Mesodermal cell (in vitro differentiated cells): ENCODE measurements around the gene FBRSL1.
A peak's percentile ranks its signal among the peaks of the same experiment; 100 is the strongest.

Experiments
- H3K27ac ChIP-seq: 2 replicates; pipeline ENCODE4 v1.7.0; 2013; ENCODE audit warnings: mild to moderate bottlenecking, low read depth, low read length, moderate library complexity; ENCODE audit not compliant: severe bottlenecking
- H3K36me3 ChIP-seq: 2 replicates; pipeline ENCODE4 v1.7.1; 2013; ENCODE audit warnings: mild to moderate bottlenecking, low read length, moderate library complexity; ENCODE audit not compliant: control insufficient read depth, insufficient read depth
- H3K4me1 ChIP-seq: one replicate; pipeline ENCODE4 v1.7.1; 2013; ENCODE audit warnings: mild to moderate bottlenecking, low read length; ENCODE audit not compliant: insufficient read depth, control insufficient read depth, poor library complexity, severe bottlenecking
- H3K4me3 ChIP-seq: 2 replicates; pipeline ENCODE4 v1.7.0; 2013; ENCODE audit warnings: low read length, control low read depth, mild to moderate bottlenecking; ENCODE audit not compliant: insufficient read depth, poor library complexity, severe bottlenecking; ENCODE audit errors: extremely low read depth
- H3K9me3 ChIP-seq: 2 replicates; pipeline ENCODE4 v1.7.1; 2013; ENCODE audit warnings: mild to moderate bottlenecking, low read length, moderate library complexity; ENCODE audit not compliant: control insufficient read depth
- WGBS, 2 experiments: methylation state at CpG; one replicate each; pipeline ENCODE4 v1.1.5; 2013; ENCODE audit warnings: missing lambda C conversion rate in 2 of 2; ENCODE audit not compliant: insufficient coverage in 2 of 2; 5-methylcytosine and 5-hydroxymethylcytosine counted together

The FBRSL1 gene

DNA sequence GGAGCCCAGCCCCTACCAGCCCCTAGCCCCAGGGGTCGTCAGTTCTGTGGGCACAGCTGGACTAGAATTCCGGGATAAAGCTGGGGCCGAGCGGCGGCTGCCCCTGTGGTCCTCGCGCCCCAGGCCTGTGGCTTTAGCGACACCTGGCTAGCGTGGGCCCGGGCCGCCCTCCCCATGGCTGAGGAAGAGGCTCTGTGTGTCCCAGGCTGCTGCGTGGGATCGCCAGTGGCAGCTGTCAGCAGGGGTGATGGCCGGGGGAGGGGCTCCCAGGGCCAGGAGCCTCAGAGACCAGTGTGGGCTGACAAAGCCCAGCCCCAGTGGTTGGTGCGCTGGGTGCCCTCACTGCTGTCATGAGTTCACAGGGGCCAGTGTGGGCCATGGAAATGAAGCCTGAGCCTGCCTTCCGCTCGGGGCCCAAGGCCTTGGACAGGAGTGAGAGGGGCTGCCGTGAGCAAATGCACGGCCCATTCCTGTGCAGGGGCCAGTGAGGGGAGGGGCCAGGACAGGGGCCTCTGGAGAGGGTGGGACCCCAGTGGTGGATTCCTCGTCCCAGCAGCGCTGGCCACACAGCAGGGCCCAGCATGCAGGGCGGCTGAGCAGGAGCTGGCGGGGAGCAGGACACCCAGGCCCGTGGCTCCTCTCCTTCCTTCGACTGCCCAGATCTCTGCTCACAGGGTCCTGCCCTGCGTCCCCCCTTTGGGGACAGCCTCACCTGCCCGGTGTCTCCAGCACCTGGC lies 11.4 kb downstream of the FBRSL1 start:
- peaks cover 31% of the 10 kb centered on the region for H3K4me1 ChIP-seq
- no peaks in the 10 kb centered on the region for H3K9me3 ChIP-seq
- H3K36me3 ChIP-seq = no peaks in the 10 kb centered on the region
- H3K27ac ChIP-seq = no peak overlapping the region
- WGBS, 2 experiments = 81 to 82% methylated on average over 24 of the region's 27 CpGs
- no peak overlapping the region for H3K4me3 ChIP-seq

DNA sequence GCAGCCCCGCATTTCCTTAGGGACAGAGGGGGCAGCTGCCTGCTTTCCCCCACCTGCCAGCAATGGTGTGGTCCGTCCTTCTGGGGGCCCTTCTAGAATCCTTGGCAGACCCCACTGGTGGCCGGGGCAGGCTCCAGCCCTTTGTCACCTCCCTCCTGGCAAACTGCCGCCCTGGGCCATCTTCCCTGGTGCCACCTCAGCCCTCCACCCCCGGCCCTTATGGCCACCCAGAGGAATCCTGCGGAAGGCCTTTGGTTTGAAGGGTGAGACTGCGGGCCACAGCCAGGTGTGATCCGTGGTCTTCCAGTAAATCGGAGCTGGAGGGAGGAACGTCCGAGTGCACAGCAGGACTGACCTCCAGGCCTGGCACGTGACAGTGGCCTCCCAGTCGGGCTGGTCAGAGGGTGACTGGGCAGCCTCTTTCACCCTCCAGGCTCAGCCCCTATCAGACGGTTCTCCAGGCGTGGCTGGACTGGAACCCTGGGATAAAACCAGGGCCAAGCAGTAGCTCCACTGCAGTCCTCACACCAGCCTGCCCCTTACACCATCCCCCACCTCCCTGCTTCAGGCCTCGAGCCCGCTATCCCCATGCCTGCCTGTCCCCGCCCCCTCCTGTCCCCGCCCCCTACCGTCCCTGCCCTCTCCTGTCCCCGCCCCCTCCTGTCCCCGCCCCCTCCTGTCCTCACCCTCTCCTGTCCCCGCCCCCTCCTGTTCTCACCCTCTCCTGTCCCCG lies 12.4 kb downstream of the FBRSL1 start:
- Histone ChIP-seq H3K4me3 (no peak overlapping the region), H3K9me3 (no peaks in the 10 kb centered on the region), H3K27ac (no peak overlapping the region), H3K4me1 (peaks cover 39% of the 10 kb centered on the region), H3K36me3 (no peaks in the 10 kb centered on the region)
- WGBS, 2 experiments = 74 to 78% methylated on average over 14 to 16 of the region's 24 CpGs

- Histone ChIP-seq H3K36me3 (no peaks in the 10 kb centered on the region), H3K9me3 (no peaks in the 10 kb centered on the region), H3K4me3 (no peak overlapping the region), H3K4me1 (peaks cover 39% of the 10 kb centered on the region), H3K27ac (no peak overlapping the region)
- WGBS, 2 experiments = 74 to 82% methylated on average over 6 to 7 of the region's 8 CpGs
These were observed 12.9 kb downstream of the FBRSL1 start for GRCh38 chr12:132502882-132503193.

DNA sequence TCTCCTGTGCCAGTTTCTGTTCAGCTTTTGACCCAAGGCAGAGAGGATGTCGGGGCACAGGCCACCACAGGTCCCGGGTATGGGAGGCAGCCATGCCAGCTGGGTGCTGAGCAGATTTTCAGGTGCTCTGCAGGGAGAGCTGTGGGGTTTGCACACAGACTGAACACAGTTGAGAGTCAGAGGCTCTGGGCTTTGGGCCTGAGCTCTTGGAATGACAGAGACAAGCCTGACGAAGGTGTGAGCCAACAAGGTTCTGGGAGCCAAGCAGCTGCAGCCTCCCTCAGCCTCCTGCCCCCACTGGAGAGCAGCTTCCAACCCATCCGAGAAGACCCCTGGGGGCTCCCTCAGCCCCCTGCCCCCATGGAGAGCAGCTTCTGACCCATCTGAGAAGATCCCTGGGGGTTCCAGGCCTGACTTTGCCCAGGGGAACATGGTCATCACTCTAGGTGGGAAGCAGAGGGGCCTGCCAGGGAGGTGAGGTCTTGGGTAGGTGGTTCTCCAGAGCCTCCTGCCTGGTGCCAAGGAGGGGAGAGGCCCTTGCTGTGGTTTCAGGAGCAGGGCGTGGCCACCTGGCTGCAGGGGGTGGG lies 13.8 kb downstream of the FBRSL1 start:
- 93 to 96% methylated on average over 4 to 5 of the region's 5 CpGs for WGBS, 2 experiments
- H3K4me1 ChIP-seq = peaks cover 39% of the 10 kb centered on the region

GRCh38 chr12:132505105-132505851 lies 15.3 kb downstream of the FBRSL1 start:
- H3K4me3 ChIP-seq = no peak overlapping the region
- peaks cover 10% of the 10 kb centered on the region for H3K36me3 ChIP-seq
- H3K4me1 ChIP-seq = peaks cover 39% of the 10 kb centered on the region
- H3K27ac ChIP-seq = no peak overlapping the region
- 88 to 97% methylated on average over 23 of the region's 27 CpGs for WGBS, 2 experiments
- no peaks in the 10 kb centered on the region for H3K9me3 ChIP-seq

More for the DNA sequence above, 13.8 kb downstream of the FBRSL1 start:
- Histone ChIP-seq H3K27ac (no peak overlapping the region), H3K4me3 (no peak overlapping the region), H3K9me3 (no peaks in the 10 kb centered on the region), H3K36me3 (peaks cover 5% of the 10 kb centered on the region)

GRCh38 chr12:132505852-132506219 lies 15.9 kb downstream of the FBRSL1 start:
- peak overlapping the region; percentile 49 for H3K27ac ChIP-seq
- WGBS, 2 experiments = 80 to 100% methylated on average over 3 to 10 of the region's 10 CpGs
- H3K4me3 ChIP-seq = no peak overlapping the region
- H3K9me3 ChIP-seq = no peaks in the 10 kb centered on the region
- peaks cover 10% of the 10 kb centered on the region for H3K36me3 ChIP-seq
- peaks cover 39% of the 10 kb centered on the region for H3K4me1 ChIP-seq

DNA sequence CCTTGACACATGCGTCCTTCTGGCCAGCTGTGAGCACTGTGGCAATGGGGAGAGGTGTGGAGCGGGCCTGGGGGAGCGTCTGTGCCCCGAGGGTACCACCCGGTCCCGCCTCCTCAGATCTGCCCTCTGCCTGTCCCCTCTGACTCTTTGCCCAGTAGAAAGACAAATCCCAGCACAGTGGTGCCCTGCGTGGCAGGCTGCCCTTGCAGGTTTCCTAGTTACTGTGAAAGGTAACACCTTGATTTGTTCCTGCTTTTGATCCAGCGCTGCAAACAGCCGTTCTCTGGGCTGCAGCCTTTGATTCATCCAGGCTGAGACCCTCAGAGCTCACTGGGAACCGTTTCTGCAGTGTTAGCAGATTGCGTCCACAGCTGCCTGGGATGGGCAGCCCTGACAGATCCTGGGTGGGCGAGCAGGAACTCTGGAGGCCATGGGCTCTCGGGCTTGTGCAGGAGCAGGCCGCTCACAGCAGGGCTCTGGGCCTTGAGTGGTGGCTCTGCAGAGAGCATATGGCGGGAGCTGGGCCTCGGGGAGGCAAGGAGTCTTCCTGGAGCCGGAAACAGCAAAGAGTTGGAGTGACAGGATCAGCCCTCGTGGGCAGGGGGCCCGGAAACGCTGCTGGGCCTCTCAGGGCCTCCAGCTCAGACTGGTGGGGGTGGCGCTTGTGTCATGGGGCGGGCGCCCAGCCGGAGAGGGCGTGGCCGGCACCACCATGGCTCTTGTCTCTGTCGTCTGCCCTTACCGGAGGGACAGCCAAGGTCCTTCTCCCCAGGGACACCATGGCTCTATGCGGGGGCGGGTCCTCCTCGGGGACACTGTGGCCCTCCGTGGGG lies 16.6 kb downstream of the FBRSL1 start:
- WGBS, 2 experiments = 59 to 62% methylated on average over 27 to 32 of the region's 32 CpGs
- Histone ChIP-seq H3K36me3 (peaks cover 10% of the 10 kb centered on the region), H3K4me1 (peaks cover 33% of the 10 kb centered on the region), H3K4me3 (no peak overlapping the region), H3K27ac (peak overlapping the region; percentile 49), H3K9me3 (no peaks in the 10 kb centered on the region)

DNA sequence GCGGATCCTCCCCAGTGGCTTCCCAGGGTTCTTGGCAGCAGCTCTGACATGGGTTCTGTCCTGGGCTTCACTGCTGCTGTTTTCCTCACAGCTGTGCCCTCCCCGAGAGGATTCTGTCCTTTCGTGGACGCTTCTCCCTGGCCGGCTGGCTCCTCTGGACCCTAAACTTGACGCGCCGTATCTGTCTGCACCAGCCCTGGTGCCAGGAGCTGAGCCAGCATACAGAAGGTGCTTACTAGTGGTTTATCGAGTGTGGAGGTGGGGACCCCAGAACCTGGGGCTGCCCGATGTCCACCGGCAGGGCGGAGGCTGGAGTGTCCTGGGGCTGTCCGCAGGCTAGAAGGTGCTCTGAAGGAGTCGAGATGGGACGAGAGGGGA lies 17.2 kb downstream of the FBRSL1 start:
- Histone ChIP-seq H3K9me3 (no peaks in the 10 kb centered on the region), H3K4me3 (no peak overlapping the region), H3K4me1 (peaks cover 29% of the 10 kb centered on the region), H3K36me3 (peaks cover 10% of the 10 kb centered on the region), H3K27ac (no peak overlapping the region)
- 87 to 91% methylated on average over 14 to 15 of the region's 15 CpGs for WGBS, 2 experiments

DNA sequence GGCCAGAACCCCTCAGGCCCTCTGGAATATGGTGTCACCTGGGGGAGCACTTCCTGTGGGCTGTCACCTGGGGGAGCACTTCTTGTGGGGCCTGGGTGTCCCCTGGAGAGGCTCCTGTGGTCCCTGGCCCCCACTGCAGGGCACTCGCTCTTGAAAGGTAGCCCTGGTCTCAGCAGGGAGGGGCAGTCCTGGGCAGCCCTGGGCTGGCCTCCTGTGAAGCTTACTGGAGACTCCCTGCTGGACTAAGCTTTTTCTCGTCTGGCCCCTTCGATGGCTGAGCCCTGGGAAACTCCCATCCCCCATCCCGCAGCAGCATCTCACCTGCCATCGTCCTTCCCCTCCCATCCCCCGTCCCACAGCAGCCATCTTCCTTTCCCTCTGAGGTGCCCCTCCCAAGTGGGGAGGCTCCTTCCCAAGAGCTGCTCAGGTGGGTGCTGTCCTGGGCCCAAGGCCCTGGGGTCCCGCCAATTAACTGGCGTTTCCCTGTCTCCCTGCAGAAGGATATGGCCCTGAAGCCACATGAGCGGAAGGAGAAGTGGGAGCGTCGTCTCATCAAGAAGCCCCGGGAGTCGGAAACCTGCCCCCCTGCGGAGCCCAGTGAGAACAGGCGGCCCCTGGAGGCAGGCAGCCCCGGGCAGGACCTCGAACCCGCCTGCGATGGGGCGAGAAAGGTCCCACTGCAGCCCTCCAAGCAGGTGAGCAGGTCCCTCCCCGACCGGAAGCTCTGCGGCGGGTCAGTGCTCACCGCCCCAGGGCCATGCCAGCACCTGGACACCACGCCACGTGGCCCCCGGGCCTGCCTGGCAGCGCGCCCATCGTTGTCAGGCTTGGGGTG lies 17.9 kb downstream of the FBRSL1 start:
- WGBS, 2 experiments = 88 to 92% methylated on average over 31 of the region's 31 CpGs

More for the DNA sequence above, 17.9 kb downstream of the FBRSL1 start:
- Histone ChIP-seq H3K27ac (no peak overlapping the region), H3K9me3 (no peaks in the 10 kb centered on the region), H3K4me1 (peaks cover 25% of the 10 kb centered on the region), H3K36me3 (peaks cover 10% of the 10 kb centered on the region), H3K4me3 (no peak overlapping the region)
